Neural progenitor cell (in vitro differentiated cells): ENCODE data around the gene SDK1.

Experiments used
- CTCF ChIP-seq: fragments of 200-600 bp; sonication (generic); IDR thresholded peaks from 2 replicates; pipeline ENCODE4 v1.5.1; 2017; ENCODE audit warnings: antibody characterized with exemption, mild to moderate bottlenecking
- EZH2 ChIP-seq: fragments of 200-600 bp; sonication (generic); IDR thresholded peaks from 2 replicates; pipeline ENCODE4 v1.6.1; 2017; ENCODE audit warnings: antibody characterized with exemption, mild to moderate bottlenecking, moderate library complexity
- EZH2phosphoT487 ChIP-seq: fragments of 200-600 bp; sonication (generic); IDR thresholded peaks from 2 replicates; pipeline ENCODE4 v1.6.1; 2017; ENCODE audit warnings: antibody characterized with exemption

- TF ChIP-seq CTCF, result no peak
- TF ChIP-seq EZH2phosphoT487, result no peak
- no peak for TF ChIP-seq EZH2
Measured at GRCh38 chr7:4249241-4249640, 948.2 kb downstream of the SDK1 start.
